GM19099 (cell line): Measurements from ENCODE around the gene MLH1.

Experiments
- POLR2A ChIP-seq: IDR thresholded peaks from 3 replicates; pipeline ENCODE4 v1.6.1; 2011; ENCODE audit warnings: low read depth; ENCODE audit not compliant: insufficient read length; ENCODE audit errors: extremely low read depth

Gene MLH1

DNA sequence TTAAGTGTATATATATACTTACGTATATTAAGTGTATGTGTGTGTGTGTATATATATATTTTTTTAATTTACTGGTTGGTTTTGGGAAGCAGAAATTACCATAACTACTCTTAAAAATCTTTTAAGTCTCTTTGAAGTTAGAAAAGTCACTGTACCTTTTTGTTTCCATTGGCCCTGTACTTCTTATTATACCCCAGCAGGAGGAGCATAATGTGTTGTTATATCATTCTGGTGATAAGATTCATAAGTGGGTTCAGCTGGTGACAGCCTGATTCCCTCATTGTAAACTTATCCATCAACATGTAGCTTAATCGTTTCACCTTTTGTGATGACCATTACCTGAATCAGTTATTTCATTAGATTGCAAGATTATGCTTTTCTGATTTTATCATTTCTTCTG is 30.8 kb downstream of the MLH1 start:
- TF ChIP-seq POLR2A = no peak

DNA sequence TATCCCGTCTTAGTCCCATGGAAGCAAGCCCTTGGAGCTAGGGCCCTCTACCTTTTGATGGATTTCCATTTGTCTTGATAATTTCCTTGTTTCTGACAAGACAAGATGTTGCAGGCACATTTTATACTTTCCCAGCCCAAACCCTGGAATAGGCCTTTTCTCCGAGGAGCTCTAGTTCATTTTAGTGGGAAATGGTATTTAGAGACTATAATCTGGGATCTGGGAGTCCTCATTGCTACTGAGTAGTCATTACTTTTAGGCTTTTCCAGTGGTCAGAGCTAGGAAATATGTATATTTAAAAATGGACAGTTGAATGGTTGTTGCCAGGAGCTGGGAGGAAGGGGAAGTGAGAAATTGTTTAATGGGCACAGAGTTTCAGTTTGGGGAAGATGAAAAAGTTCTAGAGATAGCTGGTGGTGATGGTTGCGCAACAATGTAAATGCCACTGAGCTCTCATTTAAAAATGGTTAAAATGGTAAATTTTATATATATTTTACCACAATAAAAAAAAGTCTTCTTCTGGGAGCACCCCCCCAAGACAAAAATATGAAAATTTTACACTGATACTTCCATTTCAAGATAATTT is 31.6 kb downstream of the MLH1 start:
- no peak for TF ChIP-seq POLR2A

DNA sequence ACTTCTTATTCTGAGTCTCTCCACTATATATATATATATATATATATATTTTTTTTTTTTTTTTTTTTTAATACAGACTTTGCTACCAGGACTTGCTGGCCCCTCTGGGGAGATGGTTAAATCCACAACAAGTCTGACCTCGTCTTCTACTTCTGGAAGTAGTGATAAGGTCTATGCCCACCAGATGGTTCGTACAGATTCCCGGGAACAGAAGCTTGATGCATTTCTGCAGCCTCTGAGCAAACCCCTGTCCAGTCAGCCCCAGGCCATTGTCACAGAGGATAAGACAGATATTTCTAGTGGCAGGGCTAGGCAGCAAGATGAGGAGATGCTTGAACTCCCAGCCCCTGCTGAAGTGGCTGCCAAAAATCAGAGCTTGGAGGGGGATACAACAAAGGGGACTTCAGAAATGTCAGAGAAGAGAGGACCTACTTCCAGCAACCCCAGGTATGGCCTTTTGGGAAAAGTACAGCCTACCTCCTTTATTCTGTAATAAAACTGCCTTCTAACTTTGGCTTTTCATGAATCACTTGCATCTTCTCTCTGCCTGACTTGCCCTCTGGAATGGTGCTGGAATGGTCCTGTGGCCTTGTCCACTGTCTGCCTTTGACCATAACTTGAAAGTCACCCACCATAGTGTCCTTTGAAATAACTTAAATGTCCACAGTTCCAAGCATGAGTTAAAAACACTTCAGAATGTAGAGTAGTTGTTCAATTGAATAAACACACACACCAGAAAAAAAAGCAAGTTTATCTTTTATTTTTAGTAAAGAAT is 32.4 kb downstream of the MLH1 start:
- no peak for TF ChIP-seq POLR2A

DNA sequence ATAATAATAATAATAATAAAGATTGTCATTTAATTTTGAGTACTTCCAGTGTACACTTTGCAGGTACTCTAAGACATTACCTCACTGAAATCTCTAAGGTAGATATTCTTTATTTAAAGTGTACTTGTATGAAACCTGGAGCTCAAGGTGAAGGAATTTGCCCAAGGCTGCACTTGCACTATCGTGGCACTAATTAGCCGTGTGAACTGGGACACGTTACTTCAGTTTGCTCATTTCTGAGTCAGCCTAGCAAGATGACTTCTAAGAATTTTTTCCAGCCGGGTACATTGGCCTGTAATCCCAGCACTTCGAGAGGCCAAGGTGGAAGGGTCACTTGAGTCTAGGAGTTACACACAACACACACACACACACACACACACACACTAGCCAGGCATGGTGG is 33.5 kb downstream of the MLH1 start:
- TF ChIP-seq POLR2A = no peak

DNA sequence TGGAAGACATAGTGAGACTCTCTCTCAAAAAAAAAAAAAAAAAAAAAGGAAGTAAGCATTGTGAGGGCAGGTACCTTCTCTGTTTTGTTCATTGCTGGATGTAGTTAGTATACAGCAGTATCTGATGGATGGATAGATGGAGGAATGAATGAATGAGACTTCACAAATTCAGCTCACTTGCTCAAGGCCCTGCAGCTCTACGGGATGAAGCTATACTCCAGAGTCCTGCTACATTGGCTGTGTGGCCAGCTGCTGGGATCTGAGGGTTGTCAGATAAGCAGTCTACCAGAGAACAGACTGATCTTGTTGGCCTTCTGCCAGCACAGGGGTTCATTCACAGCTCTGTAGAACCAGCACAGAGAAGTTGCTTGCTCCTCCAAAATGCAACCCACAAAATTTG is 35.0 kb downstream of the MLH1 start:
- TF ChIP-seq POLR2A = no peak

DNA sequence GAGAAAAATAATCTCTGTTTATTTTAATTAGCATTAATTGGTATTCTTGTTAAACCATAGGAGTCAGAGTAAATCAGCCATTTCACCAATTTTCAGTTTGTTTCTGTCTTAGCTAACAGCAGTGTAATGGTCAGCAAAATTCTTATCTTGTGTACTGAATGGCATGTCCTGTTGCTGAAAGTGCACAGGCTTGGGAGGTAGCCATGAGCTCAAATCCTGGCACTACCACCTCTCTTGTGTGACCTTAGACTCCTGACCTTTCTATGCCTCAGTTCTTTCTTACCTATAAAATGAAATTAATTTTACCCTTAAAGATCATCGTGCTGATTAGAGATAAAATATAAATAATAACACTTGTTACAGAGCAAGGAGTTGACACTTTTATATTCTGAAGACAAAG is 35.8 kb downstream of the MLH1 start:
- TF ChIP-seq POLR2A = no peak

DNA sequence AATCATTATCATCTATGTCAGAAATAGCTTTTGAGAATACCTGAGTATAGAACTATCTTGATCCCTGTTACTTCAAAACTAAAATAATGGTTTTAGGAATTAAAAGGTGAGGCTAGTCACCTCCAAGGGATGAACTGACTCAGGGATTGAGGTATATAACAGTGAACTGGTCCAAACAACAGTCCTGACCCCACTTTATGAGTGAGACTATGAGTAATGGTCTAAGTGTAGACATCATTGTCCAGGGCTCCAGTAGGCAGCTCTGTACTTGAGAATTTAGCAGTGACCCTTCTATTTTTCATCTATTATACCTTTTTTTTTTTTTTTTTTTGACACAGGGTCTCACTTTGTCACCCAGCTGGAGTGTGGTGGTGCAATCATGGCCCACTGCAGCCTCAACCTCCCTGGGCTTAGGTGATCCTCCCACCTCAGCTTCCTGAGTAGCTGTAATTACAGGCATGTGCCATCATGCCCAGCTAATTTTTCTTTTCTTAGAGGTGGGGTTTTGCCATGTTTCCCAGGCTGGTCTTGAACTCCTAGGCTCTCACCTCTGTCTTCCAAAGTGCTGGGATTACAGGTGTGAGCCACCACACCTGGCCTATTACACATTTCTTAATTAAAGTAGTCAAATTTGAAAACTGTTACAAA is 36.3 kb downstream of the MLH1 start:
- no peak for TF ChIP-seq POLR2A

DNA sequence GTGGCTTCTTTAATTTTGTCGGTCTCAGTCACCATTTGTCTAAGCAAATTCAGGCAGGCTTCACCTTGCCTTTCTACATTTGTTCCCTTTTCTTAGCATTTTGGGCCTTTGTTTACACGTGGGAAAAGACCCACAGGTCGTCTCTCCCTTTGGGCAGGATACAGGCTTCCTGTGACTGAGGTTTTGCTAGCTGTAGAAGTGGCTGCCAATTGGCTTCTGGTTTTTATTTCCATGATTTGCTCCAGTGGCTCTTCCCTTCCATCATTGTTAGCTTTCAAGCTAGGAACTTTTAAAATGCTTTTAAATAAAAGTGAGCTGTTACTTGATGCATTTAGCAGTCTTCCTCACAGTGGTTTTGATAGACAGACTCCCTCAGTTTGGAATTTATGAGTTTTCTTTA is 37.3 kb downstream of the MLH1 start:
- no peak for TF ChIP-seq POLR2A

DNA sequence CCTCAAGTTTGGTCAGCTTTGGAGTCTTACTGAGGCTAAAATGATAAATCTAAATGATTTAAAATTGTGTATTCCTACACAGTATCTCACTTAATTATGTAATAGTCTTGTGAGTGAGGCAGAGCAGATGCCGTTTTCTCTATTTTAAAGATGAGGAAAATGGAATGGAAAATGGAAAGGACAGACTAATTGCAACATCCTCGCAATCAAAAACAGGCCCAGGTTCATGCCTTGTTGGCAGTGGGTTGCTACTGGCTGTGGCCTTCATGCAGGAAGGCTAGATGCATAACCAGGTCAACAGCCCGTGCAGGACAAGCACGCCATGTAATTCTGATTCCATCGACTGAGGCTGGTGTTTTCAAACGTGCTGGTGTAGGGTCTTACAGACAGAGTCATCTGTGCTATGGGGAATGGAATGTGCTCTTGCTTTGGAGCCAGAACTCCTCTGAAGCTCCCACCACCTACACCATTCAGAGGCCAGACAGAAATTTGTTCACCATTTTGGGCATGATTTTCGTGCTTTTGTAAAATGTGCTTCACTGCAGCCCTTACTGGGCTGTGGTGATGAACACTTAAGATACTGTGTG is 37.9 kb downstream of the MLH1 start:
- TF ChIP-seq POLR2A = no peak

DNA sequence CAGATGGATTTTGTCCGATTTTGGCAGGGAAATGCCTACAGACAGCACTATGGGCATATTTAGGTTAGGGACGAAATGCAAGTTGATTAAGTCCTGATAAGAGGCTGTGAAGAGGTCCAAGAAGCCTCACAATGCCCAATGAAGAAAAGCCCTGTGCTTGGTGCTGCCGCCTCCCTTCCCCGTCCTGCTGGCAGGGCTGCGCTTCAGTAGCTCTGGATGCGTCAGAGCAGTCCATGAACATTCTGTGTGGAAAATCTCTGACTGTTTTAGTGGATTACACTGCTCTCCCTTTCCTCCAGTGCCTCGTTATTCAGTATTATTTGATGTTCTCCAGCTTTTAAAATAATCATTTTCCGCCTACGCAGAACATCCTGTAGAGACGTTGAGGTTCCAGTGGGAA is 39.6 kb downstream of the MLH1 start:
- TF ChIP-seq POLR2A = no peak

DNA sequence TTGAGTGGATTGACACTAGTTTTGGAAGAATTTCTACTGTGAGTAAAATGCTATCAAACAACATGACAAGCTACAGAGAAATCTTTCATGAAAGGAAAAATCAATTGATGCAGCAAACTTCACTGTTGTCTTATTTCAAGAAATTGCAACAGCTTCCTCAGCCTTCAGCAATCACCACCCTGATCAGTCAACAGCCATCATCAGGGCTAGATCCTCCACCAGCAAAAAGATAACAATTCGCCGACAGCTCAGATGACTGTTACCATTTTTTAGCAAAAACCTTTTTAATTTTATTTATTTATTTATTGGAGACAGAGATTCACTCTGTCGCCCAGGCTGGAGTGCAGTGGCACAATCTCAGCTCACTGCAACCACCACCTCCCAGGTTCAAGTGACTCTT is 44.0 kb downstream of the MLH1 start:
- no peak for TF ChIP-seq POLR2A

DNA sequence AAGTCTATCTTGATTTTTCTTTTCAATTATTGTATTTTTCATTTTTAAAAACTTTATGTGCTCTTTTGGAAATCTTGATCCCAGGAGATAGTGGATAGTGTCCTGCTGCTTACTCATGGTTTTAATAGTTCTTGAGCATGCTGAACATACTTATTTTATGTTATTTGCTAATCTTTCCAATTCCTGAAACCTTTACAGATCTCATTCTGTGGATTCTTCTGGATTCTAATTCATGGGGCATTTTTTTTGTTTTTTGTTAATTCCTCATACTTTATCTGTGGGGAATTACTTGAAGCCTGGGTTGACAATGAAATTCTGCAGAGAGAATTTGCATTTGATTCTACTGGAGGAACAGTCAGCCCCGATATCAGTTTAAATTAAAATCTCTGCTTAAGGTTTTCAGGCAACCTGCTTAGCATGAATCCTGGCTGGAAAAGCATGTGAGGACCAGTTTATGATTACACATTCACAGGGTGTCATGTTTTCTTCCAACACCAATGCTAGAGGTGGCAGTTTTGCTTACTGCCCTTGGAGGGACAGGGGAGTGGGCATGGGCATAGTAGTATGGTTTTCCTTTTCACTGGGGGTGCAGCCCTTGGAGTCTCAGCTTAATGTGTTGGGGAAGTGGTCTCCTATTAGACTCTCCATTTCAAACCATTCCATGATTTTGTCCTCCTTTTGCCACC is 46.0 kb downstream of the MLH1 start:
- TF ChIP-seq POLR2A = no peak

DNA sequence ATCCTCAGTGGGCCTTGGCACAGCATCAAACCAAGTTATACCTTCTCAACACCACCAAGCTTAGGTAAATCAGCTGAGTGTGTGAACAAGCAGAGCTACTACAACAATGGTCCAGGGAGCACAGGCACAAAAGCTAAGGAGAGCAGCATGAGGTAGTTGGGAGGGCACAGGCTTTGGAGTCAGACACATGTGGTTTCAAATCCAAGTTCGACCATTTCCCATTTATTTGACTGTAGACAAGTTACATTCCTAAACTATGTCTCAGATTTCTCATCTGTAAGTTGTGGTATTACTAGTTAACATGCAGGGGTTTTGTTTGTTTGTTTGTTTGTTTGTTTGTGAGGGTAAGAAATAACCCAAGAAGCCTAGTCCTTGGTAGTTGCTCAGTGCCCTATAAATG is 46.9 kb downstream of the MLH1 start:
- no peak for TF ChIP-seq POLR2A

DNA sequence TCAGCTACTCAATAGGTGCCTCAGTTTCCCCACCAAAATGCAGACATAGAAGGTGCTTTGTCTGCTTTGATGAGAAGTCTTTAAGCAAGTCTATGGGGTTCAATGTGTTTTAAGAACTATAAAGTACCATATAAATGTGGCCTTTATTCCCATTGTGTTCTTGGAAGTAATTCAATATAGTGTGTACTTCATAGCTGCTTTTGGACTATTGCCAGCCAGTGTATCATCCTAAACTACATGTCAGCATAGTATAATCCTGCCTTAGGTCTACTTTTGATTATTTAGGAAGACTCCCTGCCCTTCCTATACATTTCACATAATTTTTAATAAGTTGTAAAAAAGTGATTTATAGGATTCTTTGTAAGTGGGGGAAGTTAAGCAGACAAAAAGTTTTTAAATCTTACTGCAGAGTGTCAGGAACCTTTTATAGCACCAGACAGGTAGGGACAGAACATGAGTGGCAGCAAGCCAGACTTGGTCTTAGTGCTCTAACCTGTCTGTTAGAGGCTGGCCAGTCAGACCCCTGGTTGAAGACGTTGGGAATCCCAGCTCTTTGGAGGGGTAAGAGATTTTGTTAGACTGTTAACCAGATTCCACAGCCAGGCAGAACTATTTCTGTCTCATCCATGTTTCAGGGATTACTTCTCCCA is 48.4 kb downstream of the MLH1 start:
- TF ChIP-seq POLR2A = no peak

DNA sequence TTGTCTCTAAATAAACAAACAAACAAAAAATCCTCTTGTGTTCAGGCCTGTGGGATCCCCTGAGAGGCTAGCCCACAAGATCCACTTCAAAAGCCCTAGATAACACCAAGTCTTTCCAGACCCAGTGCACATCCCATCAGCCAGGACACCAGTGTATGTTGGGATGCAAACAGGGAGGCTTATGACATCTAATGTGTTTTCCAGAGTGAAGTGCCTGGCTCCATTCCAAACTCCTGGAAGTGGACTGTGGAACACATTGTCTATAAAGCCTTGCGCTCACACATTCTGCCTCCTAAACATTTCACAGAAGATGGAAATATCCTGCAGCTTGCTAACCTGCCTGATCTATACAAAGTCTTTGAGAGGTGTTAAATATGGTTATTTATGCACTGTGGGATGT is 57.0 kb downstream of the MLH1 start:
- TF ChIP-seq POLR2A = no peak

DNA sequence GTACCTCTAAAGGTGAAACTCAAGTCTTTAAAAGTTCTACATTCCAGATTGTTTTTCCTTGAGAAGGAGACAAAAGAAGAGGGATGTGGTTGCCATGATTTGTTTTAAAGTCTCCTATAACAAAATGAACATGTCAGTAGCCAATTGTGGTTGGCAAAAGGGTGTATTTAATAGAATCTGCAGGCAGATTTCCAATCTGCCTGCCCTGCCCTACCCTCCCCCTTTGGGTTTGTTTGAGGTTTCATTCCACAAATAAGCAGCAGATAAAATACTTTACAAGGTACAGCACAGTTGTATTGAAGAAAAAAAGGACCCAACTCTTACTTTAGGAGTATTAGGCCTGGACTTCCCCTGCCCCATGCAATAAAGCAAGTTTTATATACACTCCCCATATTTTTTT is 59.5 kb downstream of the MLH1 start:
- no peak for TF ChIP-seq POLR2A

DNA sequence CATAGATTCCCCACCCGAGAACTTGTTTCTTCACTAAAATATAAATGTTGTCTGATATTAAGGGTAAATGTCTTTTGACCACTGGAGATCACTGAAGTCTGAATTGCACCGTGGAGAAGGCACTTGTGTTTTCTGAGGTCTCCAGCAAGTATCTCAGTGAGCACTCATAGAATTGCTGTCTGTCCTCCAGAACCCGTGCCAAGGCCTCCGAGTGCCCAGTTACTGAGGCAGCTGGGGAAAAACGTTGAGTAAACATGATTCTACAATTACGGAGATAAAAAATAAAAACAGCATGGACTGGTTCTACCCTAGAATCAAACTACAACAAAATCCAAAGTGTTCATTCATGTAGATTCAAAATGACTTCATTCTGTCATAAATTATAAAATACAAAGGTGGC is 60.0 kb downstream of the MLH1 start:
- no peak for TF ChIP-seq POLR2A
